Uterus (tissue), 2 donors: ENCODE measurements around the gene GSE1.

ENCODE experiments used
- CTCF ChIP-seq, 4 experiments: fragments of 200-600 bp in 2 of 4; fragments of 450-650 bp in 2 of 4; sonication (generic) in 2 of 4; IDR thresholded peaks; one replicate each; pipeline ENCODE4 v1.5.1; 2016 to 2019; ENCODE audit warnings: antibody characterized with exemption in 4 of 4, mild to moderate bottlenecking in 2 of 4, moderate library complexity in 1 of 4
- POLR2A ChIP-seq, 2 donors: fragments of 450-650 bp; IDR thresholded peaks; one replicate each; pipeline ENCODE4 v1.6.1; 2016; ENCODE audit warnings: antibody characterized with exemption in 2 of 2, mild to moderate bottlenecking in 1 of 2, moderate library complexity in 1 of 2

GRCh38 chr16:85641776-85642176, 28.7 kb downstream of the GSE1 start:
- TF ChIP-seq CTCF (IDR thresholded peaks at IDR 0.05): no peak
- TF ChIP-seq POLR2A (IDR thresholded peaks at IDR 0.05): no peak
